Pulmonary artery endothelial cell (primary cell): ENCODE results near the gene IQSEC1. TPM values are rescaled to one million over a fixed set of nuclear protein-coding genes. Genes with fewer than 3 reads are reported as not detected.

ENCODE experiments used
- DNase-seq: peaks from one replicate; pipeline ENCODE4 v3.0.0-alpha.2; 2011; ENCODE audit warnings: low read depth, low spot score
- total RNA-seq: library from RNA; depleted of rRNA; stranded (reverse); fragments of >200 nt; gene quantifications from 2 replicates; pipeline ENCODE4 v1.2.3, GENCODE V29; 2014

IQSEC1 gene
- total RNA-seq, 1 donor from 2014 or later, result 8.9 TPM

DNA sequence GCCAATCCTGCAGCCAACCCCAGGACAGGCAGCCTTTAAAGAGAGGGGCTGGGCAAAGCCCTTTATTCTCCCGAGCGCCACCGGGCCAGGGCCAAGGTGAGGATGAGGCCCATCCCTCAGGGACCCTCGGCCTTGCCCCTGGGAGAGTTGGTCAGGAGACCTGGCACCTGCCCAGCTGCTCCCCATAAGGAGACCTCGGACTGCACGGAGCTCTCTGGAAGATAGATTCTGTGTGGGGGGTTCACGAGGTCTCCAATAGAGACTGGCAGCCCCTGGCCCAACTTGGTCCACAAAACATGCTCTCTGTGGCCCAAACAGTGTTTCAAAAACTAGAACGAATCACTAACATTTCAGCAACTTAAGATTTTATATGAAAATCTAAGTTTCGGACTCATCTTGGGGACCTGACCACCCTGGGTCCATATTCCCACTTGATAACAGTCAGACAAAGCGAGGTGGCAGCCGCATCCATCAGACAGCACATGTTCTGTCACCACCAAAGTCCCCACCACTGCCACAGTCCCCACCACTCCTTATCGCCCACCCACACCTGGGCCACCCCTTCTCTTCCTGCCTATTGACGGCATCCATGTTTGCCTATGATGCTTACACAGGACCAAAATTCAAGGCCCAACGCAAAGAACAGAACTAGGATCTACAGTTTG, 117.4 kb downstream of the IQSEC1 start:
- no peak for DNase-seq

DNA sequence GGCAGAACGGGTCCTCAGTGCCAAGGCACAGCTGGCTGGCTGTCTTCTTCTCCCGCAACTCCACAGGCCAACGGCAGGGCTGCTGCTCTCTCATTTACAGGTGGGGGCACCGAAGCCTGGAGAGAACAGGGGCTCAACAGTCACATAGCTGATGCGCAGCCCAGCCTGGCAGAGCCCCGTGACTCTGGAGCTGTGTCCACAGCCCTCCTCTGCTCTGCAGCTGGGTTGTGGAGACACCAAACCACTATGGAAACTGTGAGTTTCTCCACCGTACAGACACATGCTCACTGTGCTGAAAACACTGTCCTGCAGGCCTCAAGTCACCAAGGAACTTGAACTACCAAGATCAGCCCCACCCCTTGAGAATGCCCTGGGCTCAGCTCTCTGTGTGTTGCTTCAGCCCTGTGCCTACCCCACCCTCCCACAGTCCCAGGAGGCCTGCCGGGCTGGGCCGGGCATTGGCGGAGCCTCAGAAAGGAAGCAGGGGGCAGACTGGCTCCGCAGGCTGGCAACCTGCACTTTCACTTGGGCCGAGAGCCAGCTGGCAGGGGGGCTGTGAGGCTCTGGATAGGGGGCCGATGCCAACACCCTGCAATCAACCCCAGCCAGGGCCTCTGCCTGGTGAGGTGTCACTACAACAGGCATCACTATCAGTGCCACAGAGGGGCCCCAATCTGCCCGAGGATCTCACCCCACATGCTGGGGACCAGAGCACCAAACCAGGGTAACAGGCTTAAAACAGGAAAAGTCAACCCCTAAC, 118.2 kb downstream of the IQSEC1 start:
- DNase-seq, result no peak

DNA sequence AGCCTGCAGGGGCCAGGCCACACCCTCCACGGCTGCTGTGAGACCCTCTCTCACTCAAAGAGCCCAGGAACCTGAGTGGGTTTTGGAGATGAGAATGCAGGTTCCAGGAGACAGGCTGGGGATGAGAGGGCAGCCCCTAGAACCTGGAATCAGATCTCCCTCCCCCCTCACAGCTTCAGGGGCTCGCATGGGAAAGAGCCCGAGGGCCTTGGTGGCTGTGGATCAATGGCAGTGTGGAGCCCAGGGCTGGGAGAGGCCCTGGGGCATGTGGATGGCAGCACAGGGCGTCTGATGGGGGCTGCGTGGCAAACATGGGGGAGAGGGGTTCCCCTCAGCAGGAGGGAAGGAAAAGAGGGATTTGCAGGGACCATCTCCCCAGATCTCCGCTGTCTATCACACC, 119.0 kb downstream of the IQSEC1 start:
- no peak for DNase-seq

DNA sequence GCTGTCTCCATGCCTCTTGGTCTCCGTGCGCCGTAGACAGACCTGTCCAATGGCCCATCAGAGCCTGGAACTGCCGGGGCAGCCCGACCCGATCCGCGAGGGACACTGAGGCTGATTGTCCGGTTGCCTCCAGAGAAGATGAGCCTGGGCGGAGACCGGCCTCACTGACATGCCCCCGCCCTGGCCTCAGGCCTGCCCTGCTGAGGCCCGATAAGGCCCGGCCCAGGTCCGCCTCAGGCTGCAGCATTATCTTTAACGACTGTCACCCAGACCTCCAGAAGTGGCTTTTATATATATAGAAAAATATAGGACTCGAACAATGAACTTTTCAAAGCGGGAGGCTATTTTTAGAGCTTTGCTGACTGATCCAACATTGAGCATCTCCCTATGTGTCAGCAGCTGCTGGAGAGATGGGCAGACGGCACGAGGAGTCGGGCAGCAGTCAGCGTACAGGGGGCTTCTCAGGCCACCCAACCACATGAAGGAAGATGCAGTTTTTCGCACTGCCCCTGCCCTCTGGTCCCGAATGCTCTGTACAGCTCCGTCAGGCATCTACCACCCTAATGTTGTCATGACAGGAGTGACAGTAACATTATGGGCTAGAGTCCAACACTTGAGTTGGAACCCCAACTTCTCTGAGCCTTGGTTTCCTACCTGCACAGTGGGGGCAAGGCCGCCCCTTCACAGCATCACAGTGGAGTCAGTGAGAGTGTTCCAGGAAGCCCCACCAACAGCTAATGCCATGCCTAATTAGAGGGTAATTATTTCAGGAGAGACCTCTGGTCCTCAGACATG, 119.8 kb downstream of the IQSEC1 start:
- DNase-seq, result no peak

DNA sequence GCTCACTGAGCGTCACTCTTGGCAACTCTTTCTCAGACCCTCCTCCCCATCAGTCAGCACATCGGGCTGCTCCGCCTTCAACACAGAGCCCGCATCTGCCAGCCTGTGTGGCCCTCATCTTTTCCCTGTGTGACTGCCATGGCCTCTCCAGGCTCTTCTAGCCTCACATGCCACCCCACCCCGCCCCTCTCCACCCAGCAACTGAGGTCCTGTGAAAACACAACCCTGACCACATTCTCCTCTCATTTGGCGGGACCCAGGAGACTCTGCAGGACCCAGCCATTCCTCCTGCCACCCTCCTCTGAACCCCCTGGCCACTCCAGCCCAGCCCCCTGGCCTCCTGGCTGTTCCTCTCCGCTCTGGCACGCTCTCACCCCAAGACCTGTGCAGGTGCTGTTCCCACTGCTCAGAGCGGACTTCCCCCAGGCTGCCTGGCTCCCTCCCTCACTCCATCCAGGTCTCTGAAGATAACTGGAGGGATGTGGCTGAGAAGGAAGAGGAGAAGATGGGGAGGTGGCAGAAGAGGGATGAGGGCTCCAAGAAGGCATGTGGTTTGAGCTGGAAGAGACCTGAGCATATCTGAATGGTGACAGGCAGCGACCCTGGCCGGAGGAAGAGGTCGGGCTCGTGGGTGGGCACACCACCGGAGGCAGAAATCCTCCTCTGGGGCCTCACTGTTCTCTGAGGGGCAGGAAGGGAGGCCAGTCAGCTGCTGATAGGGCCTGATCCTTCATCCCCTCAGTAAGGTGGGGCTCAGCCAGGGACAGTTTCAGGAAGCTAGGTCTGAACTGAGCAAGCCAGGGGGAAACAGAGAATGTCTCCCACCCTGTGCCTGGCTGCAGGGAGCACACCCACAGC, 120.7 kb downstream of the IQSEC1 start:
- DNase-seq, result no peak

DNA sequence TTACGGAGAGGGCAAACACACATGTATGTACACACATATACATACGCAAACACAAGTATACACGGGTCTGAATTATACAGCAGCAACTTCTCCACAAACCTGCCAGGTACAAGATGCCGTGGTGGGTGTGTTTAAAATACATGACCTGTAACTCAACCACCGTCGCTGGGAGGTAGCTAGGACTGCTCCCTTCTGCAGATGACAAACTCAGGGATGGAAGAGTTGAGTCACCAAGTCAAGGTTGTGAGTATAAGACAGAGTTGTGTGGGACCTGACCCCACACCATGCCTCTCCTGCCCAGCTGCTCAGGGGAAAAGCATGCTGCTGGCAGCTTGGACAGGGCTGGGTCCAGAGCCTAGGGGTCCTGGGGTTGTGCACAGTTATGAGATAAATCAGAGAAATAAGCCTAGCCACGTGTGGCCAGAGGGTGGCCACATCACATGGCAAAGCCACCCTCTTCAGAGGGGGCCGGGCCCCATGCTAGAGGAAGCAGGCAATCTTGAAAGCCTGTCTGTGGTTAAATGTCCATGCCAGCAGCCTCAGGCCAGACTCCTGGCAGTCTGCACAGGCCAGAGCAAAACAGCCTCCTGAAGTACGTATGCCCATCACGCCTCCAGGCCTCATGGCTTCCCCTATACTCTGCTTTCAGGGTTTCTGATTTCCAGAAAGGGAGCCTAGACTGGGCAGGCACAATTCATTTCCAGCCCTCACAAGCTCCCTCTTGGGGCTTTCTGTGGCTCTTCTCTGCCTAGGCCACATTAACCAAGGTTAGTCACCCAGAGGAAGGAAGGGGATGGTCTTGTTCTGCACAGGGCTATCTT, 124.1 kb downstream of the IQSEC1 start:
- no peak for DNase-seq

DNA sequence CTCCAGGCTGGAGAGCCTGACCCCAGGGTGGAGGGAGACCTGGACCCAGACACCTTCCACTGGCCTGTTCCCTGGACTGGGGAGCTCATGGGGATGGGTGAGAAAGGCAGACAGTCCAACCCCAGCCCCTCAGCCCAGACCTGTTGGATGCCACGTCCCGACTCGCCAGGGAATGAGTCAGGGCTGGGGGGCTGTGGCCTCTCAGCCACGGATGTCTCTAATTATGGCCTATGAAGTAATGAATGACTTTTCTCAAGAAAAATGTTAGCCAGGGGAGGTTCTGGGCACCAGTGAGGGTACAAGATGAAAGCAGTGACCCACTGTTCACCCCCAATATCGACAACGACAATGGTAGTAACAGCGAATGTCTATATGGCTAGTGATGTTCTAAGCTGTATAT, 124.9 kb downstream of the IQSEC1 start:
- DNase-seq, result no peak

DNA sequence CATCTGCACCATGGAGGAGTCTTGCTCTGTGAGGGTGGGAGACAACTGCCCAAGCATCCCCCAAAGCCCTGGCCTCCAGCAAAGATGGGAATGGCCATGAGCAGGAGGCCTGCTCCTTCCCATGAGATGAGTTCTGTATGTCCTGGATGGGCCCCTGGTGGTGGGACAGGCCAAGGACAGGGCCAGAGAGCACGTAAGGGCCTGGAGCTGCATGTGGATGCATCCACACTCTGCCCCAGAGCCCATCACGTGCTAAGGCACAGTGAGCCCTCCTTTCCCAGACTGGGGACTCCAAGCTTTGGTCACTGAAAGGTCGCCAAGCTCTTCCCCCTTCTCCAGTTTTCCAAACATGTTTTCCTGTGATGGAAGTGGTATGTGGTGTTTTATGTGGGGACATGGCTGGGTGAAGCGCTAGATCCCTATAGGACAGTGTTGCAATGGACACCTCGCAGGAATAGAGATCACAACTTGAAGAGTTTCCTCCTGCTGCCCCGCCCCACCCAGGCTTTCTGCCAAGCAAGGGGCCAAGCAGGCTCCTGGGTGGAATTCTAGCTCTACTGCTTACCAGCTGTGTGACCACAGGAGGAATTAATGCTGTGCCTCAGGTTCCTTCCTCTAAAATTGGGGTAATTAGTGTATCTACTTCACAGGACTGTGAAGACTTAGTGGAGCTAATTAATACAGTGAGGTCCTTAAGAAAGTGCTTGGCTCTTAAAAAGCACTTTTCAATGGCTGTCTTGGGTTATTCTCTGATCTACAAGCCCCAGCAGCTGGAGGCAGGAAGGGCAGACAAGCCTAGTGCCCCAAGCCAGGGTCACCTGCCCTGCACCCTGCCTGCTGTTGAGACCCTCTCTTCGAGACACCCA, 125.5 kb downstream of the IQSEC1 start:
- no peak for DNase-seq

DNA sequence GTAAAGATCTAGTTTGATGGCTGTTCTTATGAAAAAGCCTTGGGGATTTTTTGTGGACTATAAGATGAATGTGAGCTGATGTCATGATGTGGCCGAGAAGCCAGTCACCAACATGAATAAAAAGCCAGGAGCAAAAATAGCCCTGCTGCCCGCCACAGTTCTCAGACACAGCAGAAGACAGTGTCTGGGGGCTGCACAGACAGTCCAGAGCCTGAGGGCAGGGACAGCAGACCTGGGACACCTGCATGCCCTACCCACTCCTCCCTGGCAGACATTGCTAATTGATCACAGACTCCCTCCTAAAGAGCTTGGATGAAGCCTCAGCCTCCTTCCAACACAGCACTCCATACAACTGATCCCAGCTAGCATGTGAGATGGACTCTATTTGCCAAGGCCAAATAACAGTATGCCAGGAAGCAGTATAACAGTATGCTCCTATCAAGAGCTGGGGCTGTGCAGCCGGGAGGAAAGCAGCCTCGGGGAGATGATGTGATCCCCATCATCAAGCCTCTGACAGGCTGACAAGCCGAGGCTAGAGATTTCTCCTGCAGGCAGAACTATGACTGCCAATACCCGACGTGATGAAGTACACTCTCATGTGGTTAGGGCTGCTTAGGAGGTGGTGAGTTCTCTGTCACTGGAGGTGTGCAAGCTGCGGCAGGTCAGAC, 126.4 kb downstream of the IQSEC1 start:
- DNase-seq, result no peak

DNA sequence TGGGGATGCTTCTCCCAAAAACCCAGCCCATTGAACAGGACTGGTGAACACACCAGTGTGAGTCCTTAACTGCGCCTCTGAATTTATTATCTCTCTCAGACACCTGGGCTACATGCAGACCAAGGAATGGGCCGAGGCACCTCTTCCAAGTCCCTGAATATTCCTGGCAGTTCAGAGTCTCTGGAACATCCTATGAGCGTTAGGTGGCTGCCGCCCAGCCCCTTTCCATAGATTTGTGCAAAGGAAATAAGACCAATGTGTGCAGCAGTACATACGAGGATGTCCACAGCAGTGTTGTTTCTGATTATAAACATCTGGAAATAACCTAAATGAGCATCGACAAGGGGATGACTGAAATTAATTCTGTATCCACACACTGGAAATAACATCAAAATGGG, 127.0 kb downstream of the IQSEC1 start:
- no peak for DNase-seq

DNA sequence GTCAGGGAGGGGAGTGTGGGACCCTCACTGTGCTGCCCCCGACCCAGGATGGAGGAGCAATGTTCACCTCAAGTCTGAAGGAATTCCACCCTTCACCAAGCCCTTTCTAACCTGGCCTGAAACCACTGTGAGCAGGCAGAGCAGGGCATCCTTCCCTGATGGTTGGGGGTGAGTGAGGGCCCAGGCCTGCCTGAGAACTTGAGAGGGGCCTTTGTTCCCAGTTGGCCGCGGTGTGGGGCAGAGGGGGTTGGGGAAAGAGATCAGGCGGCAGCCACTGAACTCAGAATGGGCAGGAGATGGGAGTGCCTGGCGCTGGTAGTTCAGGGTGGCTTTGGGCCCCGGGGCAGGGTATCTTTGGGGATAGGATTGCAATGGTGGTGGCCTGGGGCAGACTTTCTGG, 128.4 kb downstream of the IQSEC1 start:
- no peak for DNase-seq

DNA sequence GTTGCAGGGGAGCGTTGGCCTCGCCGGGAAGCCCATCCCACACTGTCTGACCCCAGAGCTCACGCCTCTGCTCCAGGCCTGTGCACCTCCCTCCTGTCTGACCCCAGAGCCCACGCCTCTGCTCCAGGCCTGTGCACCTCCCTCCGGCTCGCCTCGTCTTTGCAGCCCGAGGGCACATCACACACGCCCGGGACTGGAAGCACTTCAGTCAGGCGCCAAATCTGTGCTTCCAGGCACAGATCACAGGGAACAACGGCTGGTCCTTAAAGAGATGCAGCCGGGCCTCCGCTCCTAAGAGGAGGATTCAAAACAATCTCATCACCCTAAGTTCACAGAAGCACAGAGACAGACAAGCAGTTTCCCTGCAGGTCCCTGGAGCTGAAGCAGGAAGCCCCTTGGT, 128.8 kb downstream of the IQSEC1 start:
- DNase-seq, result no peak

DNA sequence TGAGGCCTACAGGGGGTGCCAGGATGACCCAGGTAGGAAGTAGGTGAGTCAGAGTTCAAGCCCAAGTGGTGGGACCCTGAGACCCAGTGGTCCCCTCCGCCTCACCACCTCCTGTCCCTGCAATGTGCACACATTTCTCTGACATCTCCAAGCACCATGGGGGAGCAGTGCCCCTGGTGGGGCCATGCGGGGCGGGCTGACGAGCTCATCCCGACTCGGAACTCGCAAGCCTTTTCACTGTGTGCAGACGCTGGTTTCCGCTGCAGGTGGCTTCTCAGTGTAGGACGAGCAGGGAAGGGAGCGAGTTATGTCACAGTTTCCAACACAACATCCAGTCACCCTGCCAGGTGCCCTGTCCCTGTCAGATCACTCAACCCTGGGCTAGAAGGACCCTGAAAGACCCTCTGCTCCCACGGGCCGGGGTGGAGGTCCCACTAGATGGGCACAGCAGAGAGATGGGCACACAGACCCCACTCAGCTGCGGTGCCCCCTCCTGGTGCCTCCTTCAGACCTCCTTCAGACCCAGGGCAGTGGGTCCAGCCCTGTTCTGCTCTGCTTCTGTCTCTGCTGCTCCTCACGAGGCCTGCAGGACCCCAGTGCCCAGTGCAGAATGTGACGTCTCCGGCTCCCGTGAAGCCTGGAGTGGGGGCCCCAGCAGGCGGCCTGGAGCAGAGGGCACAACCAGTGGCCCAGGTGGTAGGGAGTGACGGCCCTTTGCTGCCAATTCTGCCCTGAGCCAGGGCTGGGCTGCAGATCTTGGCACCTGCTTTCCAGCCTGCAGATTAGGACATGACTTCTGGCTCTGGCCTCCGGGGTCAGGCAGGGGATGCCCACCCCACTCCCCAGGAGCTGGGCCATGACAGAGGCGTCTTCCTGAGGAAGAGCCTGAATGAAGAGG, 129.9 kb downstream of the IQSEC1 start:
- no peak for DNase-seq

DNA sequence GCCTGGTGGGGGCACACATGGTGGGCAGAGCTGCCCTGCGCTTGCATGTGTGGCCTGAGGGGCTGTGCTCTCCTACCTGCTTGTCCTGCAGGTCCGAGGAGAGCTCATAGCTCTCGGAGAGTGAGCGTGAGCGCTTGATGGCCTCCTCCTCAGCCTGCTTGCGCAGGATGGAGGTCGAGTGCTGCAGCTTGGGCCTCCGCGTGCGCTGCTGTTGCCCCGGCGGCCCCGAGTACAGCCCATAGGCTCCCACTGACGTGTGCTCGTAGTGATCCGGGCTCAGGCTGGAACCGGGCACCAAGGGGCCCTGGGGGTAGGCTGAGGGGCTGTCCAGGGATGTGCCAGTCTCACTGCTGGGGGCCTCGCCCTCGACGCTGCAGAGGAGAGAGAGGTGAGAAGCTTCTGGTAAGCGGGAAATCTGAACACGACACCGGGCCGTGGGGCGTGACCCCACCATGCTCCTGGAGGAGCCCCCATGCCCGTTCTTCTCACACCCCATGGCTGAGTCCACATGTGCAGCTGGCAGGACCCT, 131.7 kb downstream of the IQSEC1 start:
- DNase-seq, result no peak

DNA sequence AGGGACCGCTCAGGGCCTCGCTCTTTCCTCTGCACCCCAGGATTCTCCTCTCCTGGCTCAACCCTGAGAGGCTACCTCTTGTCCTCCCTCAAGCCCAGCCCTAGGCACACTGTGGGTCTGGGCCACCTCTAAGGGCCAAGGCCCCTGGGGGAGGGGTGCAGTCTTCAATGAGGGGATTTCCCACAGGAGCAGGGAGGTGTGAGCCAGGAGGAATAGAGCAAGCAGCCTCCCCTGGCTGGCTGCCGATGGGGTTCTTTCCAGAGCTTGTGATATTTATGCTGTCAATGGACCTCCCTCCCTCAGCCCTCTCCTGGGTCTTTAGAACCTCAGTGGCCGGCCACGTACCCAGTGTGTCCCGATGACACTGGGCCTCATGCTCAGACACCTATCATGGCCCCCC, 132.4 kb downstream of the IQSEC1 start:
- no peak for DNase-seq

DNA sequence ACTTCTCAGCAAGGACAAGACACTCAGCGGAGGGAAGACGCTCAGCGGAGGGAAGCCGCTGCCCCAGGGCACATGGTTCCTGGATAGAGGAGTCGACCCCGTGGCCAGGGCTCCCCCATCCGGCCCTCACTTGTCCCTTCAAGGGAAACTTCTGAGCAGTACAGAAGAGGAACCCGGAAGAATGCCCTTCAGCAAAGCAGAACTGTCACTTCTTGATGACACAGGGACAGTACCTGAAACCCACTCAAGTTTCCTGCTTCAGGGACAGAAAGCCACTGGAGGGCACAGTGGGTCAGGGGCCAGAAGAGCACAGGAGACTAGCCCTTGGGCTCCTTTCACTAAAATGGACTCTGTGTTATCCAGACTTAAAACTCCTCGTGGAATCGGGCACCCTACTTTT, 134.1 kb downstream of the IQSEC1 start:
- DNase-seq, result no peak

DNA sequence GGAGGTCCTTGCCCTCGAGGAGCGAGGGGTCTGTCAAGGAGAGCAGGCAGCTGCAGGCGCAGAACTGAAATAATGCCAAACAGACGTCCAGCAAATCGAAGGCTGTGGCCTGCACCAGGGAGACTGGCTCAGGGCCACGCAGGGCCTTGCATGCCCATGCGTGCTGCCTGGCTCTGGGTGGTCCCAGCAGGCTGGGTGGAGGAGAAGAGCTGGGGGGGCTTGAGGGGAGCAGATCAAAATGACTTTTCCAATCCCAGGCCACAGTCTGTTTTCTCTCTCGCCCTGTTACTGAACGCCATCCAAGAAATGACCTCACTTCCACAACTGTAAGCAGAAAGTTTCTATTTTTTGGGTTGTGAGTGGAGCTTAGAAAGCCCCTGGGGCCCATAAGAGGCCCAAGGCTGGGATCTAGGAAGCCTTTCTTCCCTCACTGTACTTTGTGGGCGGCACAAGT, 134.9 kb downstream of the IQSEC1 start:
- no peak for DNase-seq
